SK-N-SH (cell line): ENCODE data around the gene CD180.

Experiments used
- GABPA ChIP-seq: IDR thresholded peaks from 2 replicates; pipeline ENCODE4 v1.4.0; 2012; ENCODE audit warnings: low read depth, mild to moderate bottlenecking
- POLR2AphosphoS5 ChIP-seq: IDR thresholded peaks from 2 replicates; pipeline ENCODE4 v1.6.1; 2012; ENCODE audit warnings: low read depth, low read length
- RAD21 ChIP-seq: IDR thresholded peaks from 2 replicates; pipeline ENCODE4 v1.6.1; 2012; ENCODE audit warnings: mild to moderate bottlenecking, low read length
- RFX5 ChIP-seq: IDR thresholded peaks from 2 replicates; pipeline ENCODE4 v1.6.1; 2012; ENCODE audit warnings: mild to moderate bottlenecking, improper control_type of control experiment, low read length
- TF ChIP-seq, protein P1 (sequence below): fragments of 200-600 bp; sonication (generic); IDR thresholded peaks from 2 replicates; pipeline ENCODE4 v1.6.1; 2017; ENCODE audit warnings: antibody characterized with exemption, mild to moderate bottlenecking, moderate library complexity
- TF ChIP-seq, protein P2 (sequence below): IDR thresholded peaks from 2 replicates; pipeline ENCODE4 v1.6.1; 2012; ENCODE audit warnings: mild to moderate bottlenecking, low read depth, low read length, moderate library complexity
- TF ChIP-seq, protein P3 (sequence below): IDR thresholded peaks from 2 replicates; pipeline ENCODE4 v1.4.0; 2012; ENCODE audit warnings: low read depth

DNA sequence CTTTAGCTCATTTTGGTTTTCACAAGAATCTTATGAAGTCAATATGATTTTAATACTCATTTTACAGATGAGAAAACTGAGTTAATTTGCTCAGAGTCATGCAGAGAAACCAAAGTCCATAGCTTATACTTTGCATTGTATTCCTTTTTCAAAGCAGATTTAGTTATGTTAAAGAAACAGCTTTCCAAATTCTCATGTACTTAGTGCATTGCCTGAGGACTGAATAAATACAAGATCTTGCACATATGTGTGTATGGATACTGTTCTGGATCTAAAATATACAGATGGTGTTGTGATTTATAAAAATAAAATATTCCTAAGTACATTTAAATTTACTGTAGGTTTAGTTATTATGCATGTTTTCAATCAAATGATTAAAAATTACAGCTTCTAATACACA lies 43.5 kb upstream of the CD180 start:
- TF ChIP-seq, protein P1, sequence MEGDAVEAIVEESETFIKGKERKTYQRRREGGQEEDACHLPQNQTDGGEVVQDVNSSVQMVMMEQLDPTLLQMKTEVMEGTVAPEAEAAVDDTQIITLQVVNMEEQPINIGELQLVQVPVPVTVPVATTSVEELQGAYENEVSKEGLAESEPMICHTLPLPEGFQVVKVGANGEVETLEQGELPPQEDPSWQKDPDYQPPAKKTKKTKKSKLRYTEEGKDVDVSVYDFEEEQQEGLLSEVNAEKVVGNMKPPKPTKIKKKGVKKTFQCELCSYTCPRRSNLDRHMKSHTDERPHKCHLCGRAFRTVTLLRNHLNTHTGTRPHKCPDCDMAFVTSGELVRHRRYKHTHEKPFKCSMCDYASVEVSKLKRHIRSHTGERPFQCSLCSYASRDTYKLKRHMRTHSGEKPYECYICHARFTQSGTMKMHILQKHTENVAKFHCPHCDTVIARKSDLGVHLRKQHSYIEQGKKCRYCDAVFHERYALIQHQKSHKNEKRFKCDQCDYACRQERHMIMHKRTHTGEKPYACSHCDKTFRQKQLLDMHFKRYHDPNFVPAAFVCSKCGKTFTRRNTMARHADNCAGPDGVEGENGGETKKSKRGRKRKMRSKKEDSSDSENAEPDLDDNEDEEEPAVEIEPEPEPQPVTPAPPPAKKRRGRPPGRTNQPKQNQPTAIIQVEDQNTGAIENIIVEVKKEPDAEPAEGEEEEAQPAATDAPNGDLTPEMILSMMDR = no peak
- TF ChIP-seq, protein P2, sequence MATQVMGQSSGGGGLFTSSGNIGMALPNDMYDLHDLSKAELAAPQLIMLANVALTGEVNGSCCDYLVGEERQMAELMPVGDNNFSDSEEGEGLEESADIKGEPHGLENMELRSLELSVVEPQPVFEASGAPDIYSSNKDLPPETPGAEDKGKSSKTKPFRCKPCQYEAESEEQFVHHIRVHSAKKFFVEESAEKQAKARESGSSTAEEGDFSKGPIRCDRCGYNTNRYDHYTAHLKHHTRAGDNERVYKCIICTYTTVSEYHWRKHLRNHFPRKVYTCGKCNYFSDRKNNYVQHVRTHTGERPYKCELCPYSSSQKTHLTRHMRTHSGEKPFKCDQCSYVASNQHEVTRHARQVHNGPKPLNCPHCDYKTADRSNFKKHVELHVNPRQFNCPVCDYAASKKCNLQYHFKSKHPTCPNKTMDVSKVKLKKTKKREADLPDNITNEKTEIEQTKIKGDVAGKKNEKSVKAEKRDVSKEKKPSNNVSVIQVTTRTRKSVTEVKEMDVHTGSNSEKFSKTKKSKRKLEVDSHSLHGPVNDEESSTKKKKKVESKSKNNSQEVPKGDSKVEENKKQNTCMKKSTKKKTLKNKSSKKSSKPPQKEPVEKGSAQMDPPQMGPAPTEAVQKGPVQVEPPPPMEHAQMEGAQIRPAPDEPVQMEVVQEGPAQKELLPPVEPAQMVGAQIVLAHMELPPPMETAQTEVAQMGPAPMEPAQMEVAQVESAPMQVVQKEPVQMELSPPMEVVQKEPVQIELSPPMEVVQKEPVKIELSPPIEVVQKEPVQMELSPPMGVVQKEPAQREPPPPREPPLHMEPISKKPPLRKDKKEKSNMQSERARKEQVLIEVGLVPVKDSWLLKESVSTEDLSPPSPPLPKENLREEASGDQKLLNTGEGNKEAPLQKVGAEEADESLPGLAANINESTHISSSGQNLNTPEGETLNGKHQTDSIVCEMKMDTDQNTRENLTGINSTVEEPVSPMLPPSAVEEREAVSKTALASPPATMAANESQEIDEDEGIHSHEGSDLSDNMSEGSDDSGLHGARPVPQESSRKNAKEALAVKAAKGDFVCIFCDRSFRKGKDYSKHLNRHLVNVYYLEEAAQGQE = no peak
- TF ChIP-seq RAD21 = no peak
- no peak for TF ChIP-seq RFX5
- no peak for TF ChIP-seq POLR2AphosphoS5
- TF ChIP-seq, protein P3, sequence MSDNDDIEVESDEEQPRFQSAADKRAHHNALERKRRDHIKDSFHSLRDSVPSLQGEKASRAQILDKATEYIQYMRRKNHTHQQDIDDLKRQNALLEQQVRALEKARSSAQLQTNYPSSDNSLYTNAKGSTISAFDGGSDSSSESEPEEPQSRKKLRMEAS = no peak
- TF ChIP-seq GABPA = no peak
